Activated CD8-positive, alpha-beta memory T cell treated with anti-CD3 and anti-CD28 coated beads, Interleukin-2, amount 10 ng/mL, durations not matched to agents 7 days and 5 days (primary cell): Measurements from ENCODE around the gene ENPP7. TPM values are rescaled to one million over a fixed set of nuclear protein-coding genes. Genes with fewer than 3 reads are reported as not detected.

Experiments used
- ATAC-seq: fragments of 150-1000 bp; cut with Tn5 transposase; one replicate; pipeline ENCODE4 v1.10.0; 2021; ENCODE audit warnings: moderate library complexity
- CTCF ChIA-PET: fragments of 350-600 bp; sonication (Branson Sonifier 250); formaldehyde crosslinking; loops from one replicate; lab custom pipeline; 2021; ENCODE audit warnings: antibody characterized with exemption; lab: Charles Lee
- DNase-seq: peaks from one replicate; pipeline ENCODE4 v3.0.0-alpha.2; 2020
- H3K27ac Mint-ChIP-seq: one replicate; pipeline ENCODE4 v1.8.0; 2021; ENCODE audit warnings: mild to moderate bottlenecking, mixed read lengths
- H3K27me3 Mint-ChIP-seq: one replicate; pipeline ENCODE4 v1.8.0; 2021; ENCODE audit warnings: mixed read lengths
- H3K36me3 Mint-ChIP-seq: one replicate; pipeline ENCODE4 v1.8.0; 2021; ENCODE audit warnings: mild to moderate bottlenecking, mixed read lengths
- H3K4me1 Mint-ChIP-seq: one replicate; pipeline ENCODE4 v1.8.0; 2021; ENCODE audit warnings: mixed read lengths
- H3K4me3 Mint-ChIP-seq: one replicate; pipeline ENCODE4 v1.8.0; 2021; ENCODE audit warnings: mild to moderate bottlenecking, moderate library complexity, mixed read lengths
- H3K9me3 Mint-ChIP-seq: one replicate; pipeline ENCODE4 v1.8.0; 2022; ENCODE audit warnings: low read depth, mixed read lengths
- total RNA-seq, 2 experiments: library from RNA; stranded (reverse); gene quantifications; one replicate each; pipeline ENCODE4 v1.2.3, GENCODE V29; 2021

The ENPP7 gene
- total RNA-seq, 2 experiments from 2014 or later: 0.23 TPM

- no peak for DNase-seq
- Mint-ChIP-seq H3K27me3 (peaks cover 63% of the 10 kb centered on the region), H3K36me3 (no peaks in the 10 kb centered on the region), H3K4me3 (no peak overlapping the region), H3K9me3 (no peaks in the 10 kb centered on the region), H3K4me1 (peaks cover 11% of the 10 kb centered on the region), H3K27ac (no peak overlapping the region)
- ATAC-seq: no peak
- CTCF ChIA-PET: interaction anchor here (0.6 to 5.8 kb wide), 3 partner anchors 29 to 234 kb away, joined by 3 to 28 read pairs (median 11); no protein-coding TSS in a partner anchor
Measured at GRCh38 chr17:79774561-79774975, 43.8 kb downstream of the ENPP7 start.

GRCh38 chr17:79775632-79776031, 44.9 kb downstream of the ENPP7 start:
- Mint-ChIP-seq H3K27ac (no peak overlapping the region), H3K4me1 (peaks cover 11% of the 10 kb centered on the region), H3K36me3 (no peaks in the 10 kb centered on the region), H3K27me3 (peaks cover 67% of the 10 kb centered on the region), H3K4me3 (no peak overlapping the region), H3K9me3 (no peaks in the 10 kb centered on the region)
- CTCF ChIA-PET: interaction anchor here (1.6 to 5.8 kb wide), 3 partner anchors 30 to 229 kb away, joined by 3 to 28 read pairs (median 11); no protein-coding TSS in a partner anchor
- no peak for ATAC-seq
- DNase-seq: no peak

GRCh38 chr17:79776376-79777119, 45.8 kb downstream of the ENPP7 start:
- Mint-ChIP-seq H3K4me1 (peaks cover 12% of the 10 kb centered on the region), H3K36me3 (no peaks in the 10 kb centered on the region), H3K27ac (no peak overlapping the region), H3K27me3 (peaks cover 68% of the 10 kb centered on the region), H3K4me3 (peak overlapping the region; percentile 50), H3K9me3 (no peaks in the 10 kb centered on the region)
- CTCF ChIA-PET: interaction anchor here (1.1 to 5.8 kb wide), 4 partner anchors 20 to 228 kb away, joined by 3 to 28 read pairs (median 4); partner anchors contain the start of genes CBX4 and CBX8
- DNase-seq (no peak), ATAC-seq (no peak)

- Mint-ChIP-seq H3K9me3 (no peaks in the 10 kb centered on the region), H3K36me3 (no peaks in the 10 kb centered on the region), H3K27me3 (peaks cover 65% of the 10 kb centered on the region), H3K4me3 (peak overlapping the region; percentile 50), H3K27ac (no peak overlapping the region), H3K4me1 (peaks cover 12% of the 10 kb centered on the region)
- CTCF ChIA-PET: interaction anchor here (0.7 to 5.8 kb wide), 5 partner anchors 20 to 704 kb away, joined by 3 to 28 read pairs (median 6); partner anchors contain the start of genes CBX4 and CBX8
- ATAC-seq: peak; percentile 38
- DNase-seq: peak; percentile 61
Measured at GRCh38 chr17:79777120-79777893, 46.6 kb downstream of the ENPP7 start.

- Mint-ChIP-seq H3K36me3 (no peaks in the 10 kb centered on the region), H3K9me3 (no peaks in the 10 kb centered on the region), H3K27me3 (peaks cover 67% of the 10 kb centered on the region), H3K27ac (peak within 1 kb of the TSS; percentile 47), H3K4me1 (peaks cover 12% of the 10 kb centered on the region), H3K4me3 (peak within 1 kb of the TSS; percentile 77)
- CTCF ChIA-PET: interaction anchor here (1.0 to 5.8 kb wide), 6 partner anchors 19 to 193 kb away, joined by 3 to 28 read pairs (median 6); partner anchors contain the start of genes CBX4 and CBX8
- ATAC-seq (peak; percentile 87), DNase-seq (peak; percentile 81)
Measured at GRCh38 chr17:79777894-79778503, 47.3 kb downstream of the ENPP7 start, which contains the start of gene CBX2. Gene CBX2, plus strand, starts transcription at chr17:79778148. Its CDS starts 88 bp downstream, at chr17:79778236.

GRCh38 chr17:79778504-79779083, 47.9 kb downstream of the ENPP7 start:
- DNase-seq (no peak), ATAC-seq (peak; percentile 20)
- H3K27me3 Mint-ChIP-seq: peaks cover 64% of the 10 kb centered on the region
- CTCF ChIA-PET: interaction anchor here (1.0 to 5.8 kb wide), 5 partner anchors 25 to 192 kb away, joined by 3 to 28 read pairs (median 6); partner anchors contain the start of gene CBX4
- no peaks in the 10 kb centered on the region for H3K36me3 Mint-ChIP-seq
- peak overlapping the region; percentile 77 for H3K4me3 Mint-ChIP-seq
- H3K27ac Mint-ChIP-seq: peak overlapping the region; percentile 47
- no peaks in the 10 kb centered on the region for H3K9me3 Mint-ChIP-seq
- H3K4me1 Mint-ChIP-seq: peaks cover 12% of the 10 kb centered on the region

- CTCF ChIA-PET: interaction anchor here (0.6 to 5.8 kb wide), 6 partner anchors 26 to 213 kb away, joined by 3 to 28 read pairs (median 6); partner anchors contain the start of gene CBX4
- Mint-ChIP-seq H3K4me1 (peaks cover 12% of the 10 kb centered on the region), H3K36me3 (no peaks in the 10 kb centered on the region), H3K9me3 (no peaks in the 10 kb centered on the region), H3K27ac (no peak overlapping the region), H3K27me3 (peaks cover 60% of the 10 kb centered on the region), H3K4me3 (peak overlapping the region; percentile 77)
- DNase-seq (no peak), ATAC-seq (no peak)
Measured at GRCh38 chr17:79779084-79779529, 48.4 kb downstream of the ENPP7 start.

GRCh38 chr17:79779661-79780365, 49.1 kb downstream of the ENPP7 start:
- CTCF ChIA-PET: interaction anchor here (0.6 to 5.8 kb wide), 4 partner anchors 32 to 212 kb away, joined by 3 to 28 read pairs (median 6); partner anchors contain the start of gene CBX4
- DNase-seq: no peak
- no peaks in the 10 kb centered on the region for H3K9me3 Mint-ChIP-seq
- H3K27me3 Mint-ChIP-seq: peaks cover 53% of the 10 kb centered on the region
- no peak overlapping the region for H3K27ac Mint-ChIP-seq
- H3K4me3 Mint-ChIP-seq: peak overlapping the region; percentile 33
- peaks cover 12% of the 10 kb centered on the region for H3K4me1 Mint-ChIP-seq
- H3K36me3 Mint-ChIP-seq: no peaks in the 10 kb centered on the region
- no peak for ATAC-seq

- CTCF ChIA-PET: interaction anchor here (1.6 kb wide), 1 partner anchor 58 kb away, joined by 5 read pairs; the partner anchor contains the start of gene CBX4
- Mint-ChIP-seq H3K36me3 (no peaks in the 10 kb centered on the region), H3K9me3 (no peaks in the 10 kb centered on the region), H3K4me3 (no peak overlapping the region), H3K27ac (no peak overlapping the region), H3K27me3 (peaks cover 41% of the 10 kb centered on the region), H3K4me1 (peaks cover 12% of the 10 kb centered on the region)
- ATAC-seq: no peak
- DNase-seq: no peak
Measured at GRCh38 chr17:79781012-79781650, 50.4 kb downstream of the ENPP7 start.

- Mint-ChIP-seq H3K27me3 (peaks cover 39% of the 10 kb centered on the region), H3K36me3 (no peaks in the 10 kb centered on the region), H3K27ac (no peak overlapping the region), H3K9me3 (no peaks in the 10 kb centered on the region), H3K4me1 (peaks cover 10% of the 10 kb centered on the region), H3K4me3 (no peak overlapping the region)
- CTCF ChIA-PET: interaction anchor here (0.8 to 1.6 kb wide), 2 partner anchors 41 to 57 kb away, joined by 3 to 5 read pairs; partner anchors contain the start of gene CBX4
- ATAC-seq: no peak
- DNase-seq: no peak
Measured at GRCh38 chr17:79781736-79782575, 51.2 kb downstream of the ENPP7 start.

- H3K4me1 Mint-ChIP-seq: peaks cover 4% of the 10 kb centered on the region
- H3K9me3 Mint-ChIP-seq: no peaks in the 10 kb centered on the region
- ATAC-seq: no peak
- H3K27ac Mint-ChIP-seq: no peak overlapping the region
- CTCF ChIA-PET: no interaction called here
- no peaks in the 10 kb centered on the region for H3K36me3 Mint-ChIP-seq
- H3K27me3 Mint-ChIP-seq: peaks cover 47% of the 10 kb centered on the region
- DNase-seq: no peak
- H3K4me3 Mint-ChIP-seq: no peak overlapping the region
Measured at GRCh38 chr17:79783891-79784290, 53.1 kb downstream of the ENPP7 start.
